WTC11 (cell line): ENCODE measurements around the gene SLCO1C1. TPM values are rescaled to one million over a fixed set of nuclear protein-coding genes. Genes with fewer than 3 reads are reported as not detected.

Experiments used
- ATAC-seq: fragments of 200-7000 bp; cut with Tn5 transposase; 2 replicates; pipeline ENCODE4 v1.10.0; 2021; ENCODE audit warnings: mild to moderate bottlenecking, moderate library complexity
- CTCF ChIA-PET: fragments of 300-600 bp; sonication (Branson Sonifier 250); formaldehyde crosslinking; loops from one replicate; lab custom pipeline; 2021; ENCODE audit warnings: antibody characterized with exemption; lab: Charles Lee
- POLR2A ChIA-PET: fragments of 350-600 bp; sonication (Branson Sonifier 250); formaldehyde crosslinking; loops from one replicate; lab custom pipeline; 2021; ENCODE audit warnings: antibody characterized with exemption; lab: Charles Lee
- DNase-seq: peaks from one replicate; pipeline ENCODE4 v3.0.0; 2021; ENCODE audit warnings: low spot score
- H3K27ac Mint-ChIP-seq: 2 replicates; pipeline ENCODE4 v1.8.0; 2021; ENCODE audit warnings: mixed read lengths
- H3K27me3 Mint-ChIP-seq: 2 replicates; pipeline ENCODE4 v1.8.0; 2021; ENCODE audit warnings: low read depth, mild to moderate bottlenecking, moderate library complexity, mixed read lengths
- H3K36me3 Mint-ChIP-seq: 2 replicates; pipeline ENCODE4 v1.8.0; 2021; ENCODE audit warnings: mixed read lengths
- H3K4me1 Mint-ChIP-seq: 2 replicates; pipeline ENCODE4 v1.8.0; 2022; ENCODE audit warnings: mixed read lengths
- H3K4me3 Mint-ChIP-seq: 2 replicates; pipeline ENCODE4 v1.8.0; 2021; ENCODE audit warnings: mild to moderate bottlenecking, moderate library complexity, mixed read lengths
- H3K9me3 Mint-ChIP-seq: 2 replicates; pipeline ENCODE4 v1.8.0; 2021; ENCODE audit warnings: mixed read lengths
- AR ChIP-seq: fragments of 250-450 bp; sonication (Bioruptor Pico); IDR thresholded peaks from 2 replicates; pipeline ENCODE4 v1.9.0; 2021; ENCODE audit warnings: mild to moderate bottlenecking
- ERG ChIP-seq: fragments of 250-450 bp; sonication (Bioruptor Pico); IDR thresholded peaks from 2 replicates; pipeline ENCODE4 v1.8.0; 2021; ENCODE audit warnings: mild to moderate bottlenecking
- GRHL2 ChIP-seq: fragments of 250-450 bp; sonication (Bioruptor Pico); IDR thresholded peaks from 2 replicates; pipeline ENCODE4 v1.8.0; 2022; ENCODE audit warnings: mild to moderate bottlenecking, moderate library complexity; ENCODE audit not compliant: insufficient replicate concordance, severe bottlenecking
- IRF1 ChIP-seq: sonication (generic); formaldehyde crosslinking; IDR thresholded peaks from 2 replicates; pipeline ENCODE4 v1.8.0; 2023; ENCODE audit warnings: missing genetic modification reagents
- KAT7 ChIP-seq: sonication (generic); formaldehyde crosslinking; IDR thresholded peaks from 2 replicates; pipeline ENCODE4 v1.8.1; 2023; ENCODE audit warnings: missing genetic modification reagents, mild to moderate bottlenecking, borderline replicate concordance
- NFYB ChIP-seq: sonication (generic); formaldehyde crosslinking; conservative IDR thresholded peaks from 2 replicates; pipeline ENCODE4 v1.8.0; 2022; ENCODE audit warnings: low read depth, missing genetic modification reagents
- SOX15 ChIP-seq: fragments of 250-450 bp; sonication (Bioruptor Pico); IDR thresholded peaks from 2 replicates; pipeline ENCODE4 v1.9.0; 2021; ENCODE audit warnings: mild to moderate bottlenecking
- SP1 ChIP-seq: sonication (generic); formaldehyde crosslinking; conservative IDR thresholded peaks from 2 replicates; pipeline ENCODE4 v1.8.1; 2022; ENCODE audit warnings: missing genetic modification reagents
- ZBTB43 ChIP-seq: sonication (generic); formaldehyde crosslinking; IDR thresholded peaks from 2 replicates; pipeline ENCODE4 v1.8.1; 2023; ENCODE audit warnings: mild to moderate bottlenecking, missing genetic modification reagents
- ZNF121 ChIP-seq: sonication (generic); formaldehyde crosslinking; IDR thresholded peaks from 2 replicates; pipeline ENCODE4 v1.8.0; 2023; ENCODE audit warnings: missing genetic modification reagents
- ZNF232 ChIP-seq: sonication (generic); formaldehyde crosslinking; IDR thresholded peaks from 2 replicates; pipeline ENCODE4 v1.8.0; 2022; ENCODE audit warnings: mild to moderate bottlenecking, missing genetic modification reagents
- total RNA-seq: library from RNA; stranded (reverse); gene quantifications from 3 replicates; pipeline ENCODE4 v1.2.3, GENCODE V29; 2021
- TF ChIP-seq, protein P1 (sequence below): sonication (generic); formaldehyde crosslinking; IDR thresholded peaks from 2 replicates; pipeline ENCODE4 v1.8.1; 2023; ENCODE audit warnings: mild to moderate bottlenecking, moderate library complexity, missing genetic modification reagents
- TF ChIP-seq, protein P2 (sequence below): sonication (generic); formaldehyde crosslinking; conservative IDR thresholded peaks from 2 replicates; pipeline ENCODE4 v1.8.1; 2022; ENCODE audit warnings: mild to moderate bottlenecking, missing genetic modification reagents
- TF ChIP-seq, protein P3 (sequence below): sonication (generic); formaldehyde crosslinking; IDR thresholded peaks from 2 replicates; pipeline ENCODE4 v1.8.1; 2022; ENCODE audit warnings: low read depth, missing genetic modification reagents, borderline replicate concordance

Gene SLCO1C1
- total RNA-seq, 1 experiment from 2014 or later = not detected

GRCh38 chr12:20696181-20696905 lies 1.2 kb downstream of the SLCO1C1 start:
- POLR2A ChIA-PET = no interaction called here
- CTCF ChIA-PET = no interaction called here

DNA sequence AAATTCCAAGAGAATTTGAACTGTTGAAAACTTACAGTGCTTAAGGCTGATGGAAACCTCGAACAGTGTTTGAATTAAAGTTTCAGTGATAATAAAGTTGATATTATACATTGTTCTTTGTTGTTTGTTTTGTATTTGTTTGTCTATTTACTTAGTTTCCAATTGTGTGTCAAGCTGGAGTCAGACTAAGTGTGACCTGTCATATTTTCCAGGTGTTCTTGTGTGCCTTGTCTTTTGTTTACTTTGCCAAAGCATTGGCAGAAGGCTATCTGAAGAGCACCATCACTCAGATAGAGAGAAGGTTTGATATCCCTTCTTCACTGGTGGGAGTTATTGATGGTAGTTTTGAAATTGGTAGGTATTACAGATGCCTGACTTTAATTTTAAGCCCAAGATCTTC lies 6.0 kb downstream of the SLCO1C1 start:
- ChIA-PET CTCF (no interaction called here), POLR2A (no interaction called here)
- DNase-seq (no peak), ATAC-seq (no peak)
- no peaks in the 10 kb centered on the region for H3K27me3 Mint-ChIP-seq
- H3K27ac Mint-ChIP-seq = no peak overlapping the region
- H3K9me3 Mint-ChIP-seq = no peaks in the 10 kb centered on the region
- H3K4me3 Mint-ChIP-seq = no peak overlapping the region
- peaks cover 24% of the 10 kb centered on the region for H3K4me1 Mint-ChIP-seq
- no peaks in the 10 kb centered on the region for H3K36me3 Mint-ChIP-seq
- TF ChIP-seq, protein P1, sequence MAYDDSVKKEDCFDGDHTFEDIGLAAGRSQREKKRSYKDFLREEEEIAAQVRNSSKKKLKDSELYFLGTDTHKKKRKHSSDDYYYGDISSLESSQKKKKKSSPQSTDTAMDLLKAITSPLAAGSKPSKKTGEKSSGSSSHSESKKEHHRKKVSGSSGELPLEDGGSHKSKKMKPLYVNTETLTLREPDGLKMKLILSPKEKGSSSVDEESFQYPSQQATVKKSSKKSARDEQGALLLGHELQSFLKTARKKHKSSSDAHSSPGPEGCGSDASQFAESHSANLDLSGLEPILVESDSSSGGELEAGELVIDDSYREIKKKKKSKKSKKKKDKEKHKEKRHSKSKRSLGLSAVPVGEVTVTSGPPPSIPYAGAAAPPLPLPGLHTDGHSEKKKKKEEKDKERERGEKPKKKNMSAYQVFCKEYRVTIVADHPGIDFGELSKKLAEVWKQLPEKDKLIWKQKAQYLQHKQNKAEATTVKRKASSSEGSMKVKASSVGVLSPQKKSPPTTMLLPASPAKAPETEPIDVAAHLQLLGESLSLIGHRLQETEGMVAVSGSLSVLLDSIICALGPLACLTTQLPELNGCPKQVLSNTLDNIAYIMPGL = no peak
- no peak for TF ChIP-seq AR (CRISPR knock-in tag)
- no peak for TF ChIP-seq GRHL2 (CRISPR knock-in tag)
- TF ChIP-seq KAT7 (CRISPR knock-in tag) = no peak
- TF ChIP-seq ZBTB43 (CRISPR knock-in tag) = no peak
- TF ChIP-seq ZNF232 (CRISPR knock-in tag) = no peak

More at GRCh38 chr12:20696181-20696905, 1.2 kb downstream of the SLCO1C1 start:
- Mint-ChIP-seq H3K36me3 (no peaks in the 10 kb centered on the region), H3K27me3 (no peaks in the 10 kb centered on the region), H3K4me3 (no peak overlapping the region), H3K9me3 (no peaks in the 10 kb centered on the region), H3K27ac (no peak overlapping the region; the same call in 1 of the 2 replicates), H3K4me1 (peaks cover 35% of the 10 kb centered on the region)
- no peak for TF ChIP-seq SP1 (CRISPR knock-in tag)
- ATAC-seq = peak; percentile 48; the same call in 1 of the 2 replicates
- DNase-seq = no peak

GRCh38 chr12:20704860-20705259 lies 9.7 kb downstream of the SLCO1C1 start:
- POLR2A ChIA-PET = no interaction called here
- CTCF ChIA-PET = no interaction called here
- no peak for ATAC-seq
- TF ChIP-seq SOX15 (CRISPR knock-in tag) (no peak), AR (CRISPR knock-in tag) (no peak), ZNF121 (CRISPR knock-in tag) (no peak), ERG (CRISPR knock-in tag) (no peak), NFYB (no peak), IRF1 (CRISPR knock-in tag) (no peak)
- TF ChIP-seq, protein P2, sequence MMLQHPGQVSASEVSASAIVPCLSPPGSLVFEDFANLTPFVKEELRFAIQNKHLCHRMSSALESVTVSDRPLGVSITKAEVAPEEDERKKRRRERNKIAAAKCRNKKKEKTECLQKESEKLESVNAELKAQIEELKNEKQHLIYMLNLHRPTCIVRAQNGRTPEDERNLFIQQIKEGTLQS = no peak
- TF ChIP-seq, protein P3, sequence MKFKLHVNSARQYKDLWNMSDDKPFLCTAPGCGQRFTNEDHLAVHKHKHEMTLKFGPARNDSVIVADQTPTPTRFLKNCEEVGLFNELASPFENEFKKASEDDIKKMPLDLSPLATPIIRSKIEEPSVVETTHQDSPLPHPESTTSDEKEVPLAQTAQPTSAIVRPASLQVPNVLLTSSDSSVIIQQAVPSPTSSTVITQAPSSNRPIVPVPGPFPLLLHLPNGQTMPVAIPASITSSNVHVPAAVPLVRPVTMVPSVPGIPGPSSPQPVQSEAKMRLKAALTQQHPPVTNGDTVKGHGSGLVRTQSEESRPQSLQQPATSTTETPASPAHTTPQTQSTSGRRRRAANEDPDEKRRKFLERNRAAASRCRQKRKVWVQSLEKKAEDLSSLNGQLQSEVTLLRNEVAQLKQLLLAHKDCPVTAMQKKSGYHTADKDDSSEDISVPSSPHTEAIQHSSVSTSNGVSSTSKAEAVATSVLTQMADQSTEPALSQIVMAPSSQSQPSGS = no peak
- TF ChIP-seq, protein P1 = no peak

More at GRCh38 chr12:20704860-20705259, 9.7 kb downstream of the SLCO1C1 start:
- Mint-ChIP-seq H3K27me3 (no peaks in the 10 kb centered on the region), H3K27ac (no peak overlapping the region), H3K9me3 (no peaks in the 10 kb centered on the region), H3K4me1 (peaks cover 3% of the 10 kb centered on the region), H3K36me3 (no peaks in the 10 kb centered on the region), H3K4me3 (no peak overlapping the region)
- no peak for DNase-seq
